ENCODE data around the gene NET1. TPM values are rescaled to one million over a fixed set of nuclear protein-coding genes. Genes with fewer than 3 reads are reported as not detected.

NET1 gene
- total and polyA plus RNA-seq, 8 donors = 50.2 to 246 (median 84.6) TPM

GRCh38 chr10:5485290-5485689, 72.9 kb downstream of the NET1 start:
- Histone ChIP-seq H3K4me1 (peaks cover 0 to 9% (median 7%) of the 10 kb centered on the region in 4 donors), H3K27me3 (no peaks in the 10 kb centered on the region), H3K27ac (no peak overlapping the region), H3K4me3 (no peak overlapping the region), H3K9me3 (no peaks in the 10 kb centered on the region), H3K36me3 (no peaks in the 10 kb centered on the region)
- WGBS, 5 donors = 86 to 93% (median 92%) methylated on average over 11 to 14 of the region's 14 CpGs
- intact Hi-C loops (cut with DNase I; ENCODE audit: low total_unique reads) = no loop called here
- TF ChIP-seq POLR2A (IDR thresholded peaks at IDR 0.05) (no peak), EP300 (IDR thresholded peaks at IDR 0.05) (no peak), POLR2AphosphoS5 (IDR thresholded peaks at IDR 0.05) (no peak), CTCF (IDR thresholded peaks at IDR 0.05) (no peak)
- DNase-seq = no peak

- no peak overlapping the region for H3K27ac ChIP-seq
- no peaks in the 10 kb centered on the region for H3K9me3 ChIP-seq
- peaks cover 0 to 9% (median 7%) of the 10 kb centered on the region in 4 donors for H3K4me1 ChIP-seq
- TF ChIP-seq CTCF (IDR thresholded peaks at IDR 0.05) (no peak), POLR2AphosphoS5 (IDR thresholded peaks at IDR 0.05) (no peak), POLR2A (IDR thresholded peaks at IDR 0.05) (no peak), EP300 (IDR thresholded peaks at IDR 0.05) (no peak)
- H3K4me3 ChIP-seq = no peak overlapping the region
- intact Hi-C loops (cut with DNase I; ENCODE audit: low total_unique reads) = no loop called here
- DNase-seq = no peak
- WGBS, 5 donors = 83 to 91% (median 85%) methylated on average over 13 of the region's 13 CpGs
- no peaks in the 10 kb centered on the region for H3K27me3 ChIP-seq
- no peaks in the 10 kb centered on the region for H3K36me3 ChIP-seq
Observed at GRCh38 chr10:5485948-5486852, 73.8 kb downstream of the NET1 start.

GRCh38 chr10:5486853-5487235, 74.5 kb downstream of the NET1 start:
- H3K4me1 ChIP-seq = peaks cover 0 to 9% (median 7%) of the 10 kb centered on the region in 4 donors
- H3K36me3 ChIP-seq = no peaks in the 10 kb centered on the region
- no peak for DNase-seq
- TF ChIP-seq EP300 (IDR thresholded peaks at IDR 0.05) (no peak), CTCF (IDR thresholded peaks at IDR 0.05) (no peak), POLR2A (IDR thresholded peaks at IDR 0.05) (no peak), POLR2AphosphoS5 (IDR thresholded peaks at IDR 0.05) (no peak)
- no peak overlapping the region for H3K27ac ChIP-seq
- intact Hi-C loops (cut with DNase I; ENCODE audit: low total_unique reads) = no loop called here
- no peaks in the 10 kb centered on the region for H3K27me3 ChIP-seq
- 76 to 88% (median 83%) methylated on average over 5 to 9 of the region's 9 CpGs for WGBS, 5 donors
- H3K4me3 ChIP-seq = no peak overlapping the region
- no peaks in the 10 kb centered on the region for H3K9me3 ChIP-seq

- no peaks in the 10 kb centered on the region for H3K36me3 ChIP-seq
- 41 to 73% (median 50%) methylated on average over 27 of the region's 27 CpGs for WGBS, 5 donors
- intact Hi-C loops (cut with DNase I; ENCODE audit: low total_unique reads) = no loop called here
- H3K27me3 ChIP-seq = no peaks in the 10 kb centered on the region
- H3K4me3 ChIP-seq = no peak overlapping the region
- TF ChIP-seq EP300 (IDR thresholded peaks at IDR 0.05) (no peak), POLR2AphosphoS5 (IDR thresholded peaks at IDR 0.05) (peak in 2 of 3 donors; percentile 37 to 51)
- H3K27ac ChIP-seq = peak overlapping the region; percentile 68 to 82 (median 74)
- peak; percentile 86 to 93 for DNase-seq
- H3K9me3 ChIP-seq = peaks cover 0 to 6% (median 5%) of the 10 kb centered on the region in 4 donors
- peaks cover 0 to 9% (median 7%) of the 10 kb centered on the region in 4 donors for H3K4me1 ChIP-seq
Observed at GRCh38 chr10:5488272-5489161, 76.2 kb downstream of the NET1 start.

Measured in stomach (tissue), 9 donors.